ENCODE results near the gene RHBG.

RHBG gene

DNA sequence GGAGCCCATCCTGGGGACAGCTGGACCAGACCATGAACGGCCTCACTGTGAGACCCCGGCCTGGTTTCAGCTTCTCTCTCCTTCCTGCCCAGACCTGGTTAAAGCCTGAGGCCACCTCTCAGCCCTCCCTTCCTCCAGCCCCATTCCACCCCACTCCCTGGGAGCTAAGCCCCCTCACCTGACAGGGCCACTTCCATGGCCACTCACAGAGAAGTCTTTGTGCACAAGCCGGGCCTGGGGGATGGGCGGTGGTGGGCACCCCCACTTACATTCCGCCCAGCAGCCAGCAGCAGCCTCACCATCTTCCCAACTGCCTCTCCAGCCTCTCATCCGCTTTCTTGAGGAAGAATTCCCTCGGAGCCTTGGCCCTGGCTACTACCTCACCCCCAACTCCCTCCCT is 40.4 kb downstream of the RHBG start:
- no peak for DNase-seq

DNA sequence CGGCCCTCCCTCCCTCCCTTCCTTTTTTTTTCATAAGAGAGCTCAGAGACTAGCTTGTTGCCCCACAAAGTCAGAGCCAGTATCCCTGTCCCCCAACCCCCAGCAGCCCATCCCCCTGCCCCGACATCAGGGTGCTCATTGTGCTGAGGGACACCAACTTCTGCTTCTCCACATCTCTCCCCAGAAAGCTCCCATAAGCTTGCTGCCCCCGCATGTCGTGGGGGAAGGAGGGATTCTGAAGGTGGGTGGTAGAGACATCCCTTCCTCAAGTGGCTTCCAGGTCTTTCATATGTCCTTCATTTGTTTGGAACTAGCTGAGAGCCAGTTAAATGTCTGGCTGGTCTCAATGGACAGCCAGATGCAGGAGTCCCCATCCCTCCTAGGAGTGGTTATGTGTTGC is 41.2 kb downstream of the RHBG start:
- no peak for DNase-seq

DNA sequence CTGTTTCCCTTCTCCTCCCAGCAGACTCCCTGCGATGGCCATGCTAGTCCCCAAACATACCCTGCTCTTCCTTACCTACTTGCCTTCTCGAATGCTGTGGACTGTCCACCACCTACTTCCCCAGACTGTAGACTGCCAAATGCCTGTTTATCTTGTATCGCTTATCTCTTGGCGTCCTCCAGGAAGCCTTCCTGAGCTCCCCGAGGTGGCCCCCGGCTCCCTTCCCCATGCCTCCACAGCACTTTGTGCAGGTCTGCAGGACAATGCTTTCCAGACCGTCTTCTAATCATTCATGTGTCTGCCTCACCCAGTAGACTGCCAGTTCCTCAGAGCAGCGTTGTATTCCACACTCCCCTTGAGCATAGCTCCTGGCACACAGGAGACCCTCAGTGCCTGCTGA is 41.7 kb downstream of the RHBG start:
- no peak for DNase-seq

DNA sequence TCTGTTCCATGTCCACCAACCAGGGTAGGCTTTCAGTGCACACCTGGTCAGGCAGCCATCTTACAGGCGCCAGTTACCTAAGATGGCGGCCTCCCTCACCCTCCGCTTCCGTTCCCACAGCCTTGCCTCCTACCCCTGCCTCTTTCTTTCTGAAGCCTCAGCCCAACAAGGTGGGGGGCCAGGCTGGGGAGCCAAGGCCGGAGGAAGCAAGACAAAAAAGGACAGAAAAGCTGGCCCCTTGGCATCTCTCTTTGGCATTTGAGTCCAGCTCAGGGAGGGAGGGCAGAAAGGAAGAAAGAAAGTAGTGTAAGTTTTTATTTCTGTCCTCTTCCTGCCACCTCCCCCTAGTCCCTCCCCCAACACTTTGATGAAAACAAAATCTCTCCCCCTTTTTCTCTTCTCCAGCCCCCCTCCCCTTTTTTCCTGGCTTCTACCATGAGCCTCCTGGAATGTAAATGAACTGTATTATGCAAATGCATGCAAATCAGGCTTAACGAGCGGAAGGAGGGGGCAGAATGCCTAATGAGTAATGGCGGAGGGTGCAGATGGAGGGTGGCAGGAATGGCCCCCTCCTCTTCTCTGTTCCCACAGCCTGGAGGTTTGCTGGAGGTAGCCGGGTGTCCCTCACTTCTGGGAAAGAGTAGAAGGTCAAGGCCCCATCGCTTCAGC is 43.8 kb downstream of the RHBG start:
- no peak for DNase-seq

DNA sequence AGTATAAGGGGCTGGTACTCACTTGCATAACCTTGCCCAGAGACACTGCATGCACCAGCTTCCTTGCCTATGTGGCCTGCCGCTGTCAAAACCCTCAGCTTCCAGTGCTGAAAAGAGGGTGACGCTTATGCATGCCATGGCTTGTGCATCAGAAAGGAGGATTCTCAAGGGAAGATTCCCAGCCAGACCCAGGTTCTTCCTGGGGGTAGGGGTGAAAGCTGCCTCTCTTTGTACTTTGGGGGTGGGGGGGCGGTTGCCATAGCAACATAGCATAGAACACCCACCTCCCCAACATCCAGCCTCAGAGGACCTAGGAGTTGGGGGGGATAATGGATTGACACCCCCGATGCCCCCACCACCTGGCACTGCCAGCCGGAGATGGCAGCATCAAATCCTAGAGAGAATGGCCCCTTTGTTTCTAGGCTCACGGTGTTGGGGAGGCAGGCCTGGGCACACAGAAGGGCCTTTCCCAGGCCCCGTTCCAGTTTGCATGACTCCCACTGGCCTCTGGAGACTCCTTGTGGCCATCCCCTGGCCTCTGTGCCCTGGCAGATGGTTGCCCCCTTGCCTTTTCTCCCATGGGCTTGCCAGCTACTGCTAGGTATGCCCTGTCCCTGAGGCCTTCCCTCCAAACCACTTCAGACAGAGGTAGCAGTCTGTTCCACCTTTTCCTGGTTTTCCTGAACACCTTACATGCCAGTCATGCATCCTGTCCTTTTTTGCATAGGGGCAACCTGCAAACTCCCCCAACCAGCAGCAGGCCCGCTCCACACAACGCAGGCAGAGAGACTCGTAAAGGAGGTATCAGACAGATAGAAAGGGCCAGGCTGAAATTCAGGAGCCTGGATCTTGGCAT is 44.6 kb downstream of the RHBG start:
- DNase-seq = no peak

GRCh38 chr1:156414461-156415064 is 45.6 kb downstream of the RHBG start:
- DNase-seq = peak in 2 of 3 donors; percentile 17 to 53

DNA sequence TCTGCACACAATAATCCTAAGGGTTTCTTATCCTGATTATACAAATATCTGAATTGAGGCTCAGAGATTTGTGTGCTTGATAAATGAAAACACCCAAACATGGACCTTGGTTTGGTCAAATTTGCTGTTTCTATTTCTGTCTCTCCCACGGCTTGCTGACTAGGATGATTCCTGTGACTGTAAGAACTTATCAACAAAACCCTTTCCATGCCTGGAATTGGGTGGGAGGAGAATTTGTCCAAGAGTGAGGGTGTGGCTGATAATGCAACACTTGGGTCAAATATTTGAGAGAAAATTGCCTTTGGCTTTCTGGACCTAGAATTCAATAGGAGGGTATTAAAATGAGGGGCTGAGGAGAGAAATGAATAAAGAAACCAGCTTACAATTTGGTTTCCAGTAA is 48.0 kb downstream of the RHBG start:
- DNase-seq = no peak

- DNase-seq = no peak
These were observed 48.5 kb downstream of the RHBG start for GRCh38 chr1:156417401-156418020.

- DNase-seq = peak in 1 of 3 donors; percentile 24
These were observed 49.5 kb downstream of the RHBG start for GRCh38 chr1:156418416-156419070.

- DNase-seq = peak in 1 of 3 donors; percentile 24
These were observed 50.8 kb downstream of the RHBG start for GRCh38 chr1:156419854-156420204.

- DNase-seq = peak; percentile 89 to 91 (median 90)
These were observed 51.4 kb downstream of the RHBG start for GRCh38 chr1:156420205-156421061.

DNA sequence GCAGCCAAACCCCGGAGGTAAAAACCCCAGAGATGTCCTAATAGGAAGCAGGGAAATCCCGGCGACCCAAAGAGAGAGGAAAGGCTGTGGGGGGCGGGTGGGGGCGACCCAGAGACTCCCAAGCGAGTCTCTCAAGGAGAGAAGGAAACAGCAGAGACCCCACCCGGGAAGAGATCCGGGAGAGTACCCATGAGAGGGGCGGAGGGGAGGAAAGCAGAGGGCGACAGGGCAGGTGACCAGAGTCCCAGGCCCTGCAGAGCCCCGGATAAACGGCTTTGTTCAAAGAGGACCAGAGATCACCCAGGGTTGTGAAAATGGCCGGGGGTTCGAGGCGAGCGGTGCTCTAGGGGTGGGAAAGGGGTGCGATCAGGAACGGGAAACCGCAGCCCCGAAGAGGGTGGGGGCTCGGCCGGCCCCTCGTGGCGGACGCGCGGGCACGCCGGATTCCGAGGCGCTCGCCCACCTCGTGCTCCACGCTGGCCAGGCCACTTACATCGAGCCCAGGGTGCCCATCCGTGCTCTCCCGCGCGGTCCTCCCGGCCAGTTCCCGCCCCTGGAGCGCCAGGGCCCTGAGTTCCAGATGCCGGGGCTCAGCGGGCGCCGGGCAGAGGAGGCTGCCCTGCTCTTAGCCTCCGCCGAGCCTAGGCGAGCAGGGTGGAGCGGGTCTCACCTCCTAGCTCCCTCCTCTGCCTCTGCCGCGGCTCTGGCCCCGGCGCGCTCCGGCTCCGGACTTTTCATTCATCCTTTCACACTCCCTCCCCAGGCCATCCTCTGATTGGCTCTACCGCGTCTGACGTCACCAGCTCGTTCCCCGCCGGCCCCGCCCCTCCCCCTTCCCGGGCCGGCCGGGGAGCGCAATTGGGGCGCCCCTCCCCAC is 52.3 kb downstream of the RHBG start:
- peak; percentile 75 to 89 (median 76) for DNase-seq

DNA sequence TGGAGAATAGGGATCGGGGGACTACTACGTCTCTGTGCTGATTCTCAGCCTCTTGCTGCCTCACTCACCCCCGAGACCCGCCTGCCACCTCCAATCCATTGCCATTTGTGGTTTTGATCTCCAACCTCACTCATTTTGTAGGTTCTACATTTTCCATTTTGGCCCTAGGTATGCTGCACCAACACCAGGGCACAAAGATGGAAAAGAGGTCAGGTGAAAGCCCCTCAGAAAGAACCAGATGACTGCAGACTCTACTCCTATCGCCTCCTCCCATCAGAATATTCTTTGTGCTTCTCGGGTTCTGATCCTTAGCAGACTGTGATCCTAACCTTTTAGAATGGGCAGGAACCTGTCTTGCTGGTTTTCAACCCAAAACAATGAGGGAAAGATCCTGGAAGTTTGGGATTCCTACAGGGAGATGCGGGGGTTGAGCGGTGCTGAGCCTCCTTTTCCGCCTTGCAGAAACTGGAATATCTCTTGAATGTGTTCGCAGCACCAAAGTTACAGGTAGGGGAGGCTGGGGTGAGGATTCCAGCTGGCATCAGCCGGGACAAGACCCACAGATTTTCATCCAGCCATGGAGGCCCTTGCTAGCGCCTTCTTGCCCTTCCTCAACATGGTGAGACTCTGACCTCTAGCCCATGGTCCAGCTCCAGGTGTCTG is 53.1 kb downstream of the RHBG start:
- DNase-seq = no peak

GRCh38 chr1:156422602-156423091 is 53.6 kb downstream of the RHBG start:
- DNase-seq = no peak

DNA sequence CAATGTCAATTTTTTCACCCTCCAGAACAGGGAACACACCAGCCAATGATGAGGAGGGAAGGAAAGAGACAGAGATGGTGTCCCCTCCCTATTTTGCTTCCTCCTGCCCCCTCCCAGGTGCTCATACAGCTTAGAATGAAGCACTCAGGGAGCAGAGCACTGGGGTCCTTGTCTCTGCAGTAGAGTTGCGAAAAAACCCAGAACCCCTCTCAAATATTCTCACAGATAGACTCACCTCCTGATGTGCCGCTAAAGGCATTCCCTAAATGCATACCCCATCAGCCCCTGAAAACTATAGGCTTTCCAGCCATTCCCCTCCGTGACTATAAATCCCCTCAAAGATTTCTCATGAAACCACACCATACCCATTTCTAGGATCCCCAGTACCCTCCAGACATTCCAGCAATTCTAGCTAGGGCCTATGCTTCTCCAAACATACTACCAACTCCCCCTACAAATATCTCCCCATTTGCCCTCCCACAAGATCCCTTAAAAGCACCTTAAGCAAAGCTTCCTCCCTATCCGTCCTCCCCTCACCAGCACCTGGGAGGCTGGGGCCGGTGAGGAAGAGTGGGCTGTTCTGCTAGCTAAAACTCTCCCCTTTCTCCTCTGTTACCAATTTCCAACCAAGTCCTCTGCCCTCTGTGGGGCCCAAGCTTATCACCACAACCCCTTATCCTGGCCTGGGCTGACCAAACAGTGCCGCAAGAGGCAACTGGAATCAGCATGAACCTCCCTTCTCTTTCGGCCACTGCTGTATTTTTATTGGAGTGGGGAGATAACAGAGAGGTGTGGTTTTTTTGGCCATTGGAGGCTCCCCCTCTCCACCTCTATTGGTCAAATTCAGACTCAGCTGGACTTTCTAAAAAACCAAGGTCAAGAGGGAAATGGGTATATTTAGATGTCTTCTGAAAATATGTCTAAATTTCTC is 54.7 kb downstream of the RHBG start:
- DNase-seq = no peak

DNA sequence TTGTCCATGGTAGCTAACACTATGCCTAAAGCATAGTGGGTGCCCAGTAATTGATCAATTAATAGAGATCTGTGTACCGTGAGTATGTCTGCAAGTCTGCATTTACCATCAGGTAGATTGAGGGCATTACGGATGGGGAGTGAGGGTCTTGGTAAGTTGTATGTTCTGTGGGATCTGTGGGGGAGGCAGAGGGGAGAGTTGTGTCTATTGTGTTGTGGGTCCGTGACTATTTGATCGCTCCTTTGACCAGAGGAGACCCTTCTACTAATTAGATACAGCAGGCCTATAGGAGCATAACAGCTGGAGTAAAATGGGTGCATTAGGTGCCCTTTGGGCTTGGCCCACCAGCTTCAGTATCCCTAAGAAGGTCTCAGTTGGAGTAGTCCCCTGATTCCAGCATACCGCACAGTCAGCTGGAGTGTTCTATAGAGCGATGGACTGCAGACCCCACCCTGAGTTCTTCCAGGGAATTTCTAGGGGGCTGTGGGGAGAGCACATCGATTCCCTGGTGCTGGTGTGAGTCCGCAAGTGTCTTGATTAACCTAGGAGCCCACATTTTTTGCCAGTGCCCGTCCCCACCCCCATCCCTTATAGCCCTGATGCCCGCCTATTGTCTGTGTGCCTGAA is 55.9 kb downstream of the RHBG start:
- no peak for DNase-seq

DNA sequence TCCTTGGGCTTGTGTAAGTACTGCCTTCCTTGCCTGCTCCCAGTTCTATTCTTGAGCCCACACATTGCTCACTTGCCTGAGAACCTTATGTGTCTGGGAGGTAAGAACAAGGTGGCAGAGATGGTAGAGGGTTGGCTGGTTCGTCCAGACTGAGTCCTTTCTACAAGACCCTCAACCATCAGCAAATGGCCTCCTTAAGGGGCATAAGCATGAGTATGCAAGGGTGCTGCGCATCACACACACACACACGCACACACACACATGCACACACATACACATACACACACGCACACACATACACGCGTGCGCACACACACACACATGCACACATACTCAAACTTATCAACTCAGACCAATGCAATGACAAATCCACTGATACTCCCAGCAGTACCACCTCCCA is 56.9 kb downstream of the RHBG start:
- DNase-seq = no peak

GRCh38 chr1:156427957-156428356 is 58.9 kb downstream of the RHBG start:
- DNase-seq = no peak
